PC-9 (cell line): Measurements from ENCODE around the gene PABPN1L. TPM values are rescaled to one million over a fixed set of nuclear protein-coding genes. Genes with fewer than 3 reads are reported as not detected.
"Not testable (repeated sequence)": the region's sequence is repeated elsewhere in the genome, so short reads cannot be mapped to it uniquely, and the experiment has no call there.

Source experiments
- BruUV-seq: library from RNA; stranded (reverse); fragments of 400-500 nt; replicated peaks from 2 replicates; lab custom pipeline; 2021; lab: Mats Ljungman, UMichigan
- CTCF ChIA-PET: fragments of 300-600 bp; sonication (Branson Sonifier 250); formaldehyde crosslinking; loops from one replicate; lab custom pipeline; 2022; ENCODE audit warnings: antibody characterized with exemption; lab: Charles Lee
- POLR2A ChIA-PET: fragments of 300-600 bp; sonication (Branson Sonifier 250); formaldehyde crosslinking; loops from one replicate; lab custom pipeline; 2022; ENCODE audit warnings: antibody characterized with exemption; ENCODE audit not compliant: unreplicated experiment; lab: Charles Lee
- DNase-seq, 2 experiments: peaks; one replicate each; pipeline versions ENCODE4 v3.0.0 to v3.0.0-alpha.2; 2015 to 2022; ENCODE audit warnings: mixed read lengths in 1 of 2
- H2AFZ ChIP-seq: fragments of 200-600 bp; sonication (generic); 2 replicates; pipeline ENCODE4 v1.8.1; 2017; ENCODE audit warnings: antibody characterized with exemption
- H3F3A ChIP-seq: fragments of 200-600 bp; sonication (generic); 2 replicates; pipeline ENCODE4 v1.8.1; 2017; ENCODE audit warnings: antibody characterized with exemption, mild to moderate bottlenecking, low read depth; ENCODE audit not compliant: insufficient read depth
- H3K27ac ChIP-seq: fragments of 200-600 bp; sonication (generic); 2 replicates; pipeline ENCODE4 v1.6.1; 2016; ENCODE audit warnings: mixed run types
- H3K27me3 ChIP-seq: fragments of 200-600 bp; sonication (generic); 2 replicates; pipeline ENCODE4 v1.6.1; 2016; ENCODE audit warnings: low read depth, mixed run types; ENCODE audit not compliant: insufficient read depth
- H3K36me3 ChIP-seq: fragments of 200-600 bp; sonication (generic); 2 replicates; pipeline ENCODE4 v1.6.1; 2016; ENCODE audit warnings: low read depth, mixed run types
- H3K4me1 ChIP-seq: fragments of 200-600 bp; sonication (generic); replicated peaks from 2 replicates; pipeline ENCODE4 v1.6.1; 2016; ENCODE audit warnings: mixed run types; ENCODE audit not compliant: insufficient read depth
- H3K4me2 ChIP-seq: fragments of 200-600 bp; sonication (generic); 2 replicates; pipeline ENCODE4 v1.6.1; 2017; ENCODE audit warnings: mixed run types
- H3K4me3 ChIP-seq: fragments of 200-600 bp; sonication (generic); 2 replicates; pipeline ENCODE4 v1.6.1; 2016; ENCODE audit warnings: mixed run types
- H3K79me2 ChIP-seq: fragments of 200-600 bp; sonication (generic); 2 replicates; pipeline ENCODE4 v1.6.1; 2017; ENCODE audit warnings: low read depth, mixed run types
- H3K9me2 ChIP-seq: fragments of 200-600 bp; sonication (generic); 2 replicates; pipeline ENCODE4 v1.8.1; 2017; ENCODE audit warnings: mild to moderate bottlenecking; ENCODE audit not compliant: insufficient read depth
- H3K9me3 ChIP-seq: fragments of 200-600 bp; sonication (generic); 2 replicates; pipeline ENCODE4 v1.8.1; 2016; ENCODE audit warnings: low read depth; ENCODE audit not compliant: insufficient read depth
- H4K20me1 ChIP-seq: fragments of 200-600 bp; sonication (generic); 2 replicates; pipeline ENCODE4 v1.8.1; 2017; ENCODE audit not compliant: insufficient read depth
- EZH2 ChIP-seq: fragments of 200-600 bp; sonication (generic); IDR thresholded peaks from 2 replicates; pipeline ENCODE4 v1.8.0; 2017; ENCODE audit warnings: antibody characterized with exemption, low read depth
- intact Hi-C: fragments of 100-400 bp; cut with micrococcal nuclease; formaldehyde crosslinking; loops from one replicate; pipeline ENCODE4 v1.10.0; 2022; ENCODE audit not compliant: unreplicated experiment
- total RNA-seq: library from RNA; stranded (reverse); gene quantifications from 2 replicates; pipeline ENCODE4 v1.2.3, GENCODE V29; 2021
- TF ChIP-seq, protein P1 (sequence below): fragments of 200-600 bp; sonication (generic); conservative IDR thresholded peaks from 2 replicates; pipeline ENCODE4 v1.6.1; 2017; ENCODE audit warnings: mixed run types, antibody characterized with exemption, mild to moderate bottlenecking, moderate library complexity

The PABPN1L gene
- total RNA-seq, 1 experiment from 2014 or later: not detected

GRCh38 chr16:88892065-88892464 lies 25.6 kb upstream of the PABPN1L start:
- no peak for DNase-seq
- no peaks in the 10 kb centered on the region for H3K9me2 ChIP-seq
- no peak overlapping the region for H3K27ac ChIP-seq
- peaks cover 21% of the 10 kb centered on the region; the same call in 1 of the 2 replicates for H3K27me3 ChIP-seq
- ChIA-PET CTCF (no interaction called here), POLR2A (no interaction called here)
- H4K20me1 ChIP-seq: no peaks in the 10 kb centered on the region
- no peaks in the 10 kb centered on the region for H3K9me3 ChIP-seq
- no peak overlapping the region for H3K4me3 ChIP-seq
- intact Hi-C loops: no loop called here
- no peak overlapping the region for H2AFZ ChIP-seq
- H3K4me2 ChIP-seq: no peak overlapping the region
- H3K4me1 ChIP-seq: no peaks in the 10 kb centered on the region
- no peaks in the 10 kb centered on the region for H3K36me3 ChIP-seq
- no peak for TF ChIP-seq EZH2
- TF ChIP-seq, protein P1, sequence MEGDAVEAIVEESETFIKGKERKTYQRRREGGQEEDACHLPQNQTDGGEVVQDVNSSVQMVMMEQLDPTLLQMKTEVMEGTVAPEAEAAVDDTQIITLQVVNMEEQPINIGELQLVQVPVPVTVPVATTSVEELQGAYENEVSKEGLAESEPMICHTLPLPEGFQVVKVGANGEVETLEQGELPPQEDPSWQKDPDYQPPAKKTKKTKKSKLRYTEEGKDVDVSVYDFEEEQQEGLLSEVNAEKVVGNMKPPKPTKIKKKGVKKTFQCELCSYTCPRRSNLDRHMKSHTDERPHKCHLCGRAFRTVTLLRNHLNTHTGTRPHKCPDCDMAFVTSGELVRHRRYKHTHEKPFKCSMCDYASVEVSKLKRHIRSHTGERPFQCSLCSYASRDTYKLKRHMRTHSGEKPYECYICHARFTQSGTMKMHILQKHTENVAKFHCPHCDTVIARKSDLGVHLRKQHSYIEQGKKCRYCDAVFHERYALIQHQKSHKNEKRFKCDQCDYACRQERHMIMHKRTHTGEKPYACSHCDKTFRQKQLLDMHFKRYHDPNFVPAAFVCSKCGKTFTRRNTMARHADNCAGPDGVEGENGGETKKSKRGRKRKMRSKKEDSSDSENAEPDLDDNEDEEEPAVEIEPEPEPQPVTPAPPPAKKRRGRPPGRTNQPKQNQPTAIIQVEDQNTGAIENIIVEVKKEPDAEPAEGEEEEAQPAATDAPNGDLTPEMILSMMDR: no peak
- H3K79me2 ChIP-seq: no peaks in the 10 kb centered on the region
- H3F3A ChIP-seq: no peaks in the 10 kb centered on the region
- no TSS peak for BruUV-seq

- H2AFZ ChIP-seq: no peak overlapping the region
- ChIA-PET CTCF (no interaction called here), POLR2A (no interaction called here)
- H3K9me2 ChIP-seq: no peaks in the 10 kb centered on the region
- no peaks in the 10 kb centered on the region for H3F3A ChIP-seq
- no peaks in the 10 kb centered on the region for H3K9me3 ChIP-seq
- H3K36me3 ChIP-seq: no peaks in the 10 kb centered on the region
- no peaks in the 10 kb centered on the region for H4K20me1 ChIP-seq
- TF ChIP-seq, protein P1: no peak
- TF ChIP-seq EZH2: no peak
- H3K4me1 ChIP-seq: no peaks in the 10 kb centered on the region
- no peak overlapping the region for H3K27ac ChIP-seq
- peaks cover 13% of the 10 kb centered on the region; the same call in 1 of the 2 replicates for H3K27me3 ChIP-seq
- DNase-seq: no peak
- no TSS peak for BruUV-seq
- H3K4me3 ChIP-seq: no peak overlapping the region
- no peaks in the 10 kb centered on the region for H3K79me2 ChIP-seq
- H3K4me2 ChIP-seq: no peak overlapping the region
- intact Hi-C loops: no loop called here
These were observed 24.6 kb upstream of the PABPN1L start for GRCh38 chr16:88891083-88891482.

- DNase-seq, H2AFZ ChIP-seq, H3K36me3 ChIP-seq, H4K20me1 ChIP-seq, intact Hi-C loops, BruUV-seq, H3K27ac ChIP-seq, H3K4me1 ChIP-seq, H3K79me2 ChIP-seq, H3K4me2 ChIP-seq, POLR2A ChIA-PET, H3K4me3 ChIP-seq, H3K9me3 ChIP-seq, H3F3A ChIP-seq, H3K9me2 ChIP-seq: not testable (repeated sequence)
- CTCF ChIA-PET: interaction anchor here (0.6 kb wide), 1 partner anchor 152 kb away, joined by 3 read pairs; no protein-coding TSS in a partner anchor
- peaks cover 13% of the 10 kb centered on the region; the same call in 1 of the 2 replicates for H3K27me3 ChIP-seq
These were observed 23.4 kb upstream of the PABPN1L start for GRCh38 chr16:88889702-88890352.
